DND-41 (cell line): ENCODE measurements around the gene ARHGAP26.

ENCODE experiments used
- ATAC-seq: fragments of 200-7000 bp; cut with Tn5 transposase; 3 replicates; pipeline ENCODE4 v1.9.1; 2021; ENCODE audit warnings: low read depth; ENCODE audit not compliant: insufficient read depth
- DNase-seq: peaks from one replicate; pipeline ENCODE4 v3.0.0-alpha.2; 2020
- H2AFZ ChIP-seq: 2 replicates; pipeline ENCODE4 v1.6.0; 2012; ENCODE audit warnings: low read depth, low read length
- H3K27ac ChIP-seq: 2 replicates; pipeline ENCODE4 v1.5.1; 2012; ENCODE audit warnings: low read length, inconsistent platforms
- H3K27me3 ChIP-seq: fragments of 200-600 bp; sonication (generic); 2 replicates; pipeline ENCODE4 v1.6.0; 2012; ENCODE audit warnings: low read length, mild to moderate bottlenecking, inconsistent platforms; ENCODE audit not compliant: insufficient read depth, poor library complexity
- H3K36me3 ChIP-seq: 2 replicates; pipeline ENCODE4 v1.5.1; 2012; ENCODE audit warnings: low read length, inconsistent platforms; ENCODE audit not compliant: insufficient read depth
- H3K4me1 ChIP-seq: 2 replicates; pipeline ENCODE4 v1.5.1; 2012; ENCODE audit warnings: mild to moderate bottlenecking, low read length; ENCODE audit not compliant: insufficient read depth
- H3K4me2 ChIP-seq: 2 replicates; pipeline ENCODE4 v1.6.0; 2012; ENCODE audit warnings: mild to moderate bottlenecking, moderate library complexity, low read length, inconsistent platforms; ENCODE audit not compliant: insufficient read depth
- H3K4me3 ChIP-seq, 2 experiments: fragments of 200-600 bp in 1 of 2; shearing (Covaris generic) in 1 of 2; 2 replicates each; pipeline ENCODE4 v1.5.1; 2012 to 2016; ENCODE audit warnings: inconsistent platforms in 2 of 2, low read length in 2 of 2, mild to moderate bottlenecking in 2 of 2, low read depth in 1 of 2, moderate library complexity in 1 of 2
- H3K79me2 ChIP-seq: 2 replicates; pipeline ENCODE4 v1.6.0; 2012; ENCODE audit warnings: low read length, inconsistent platforms; ENCODE audit not compliant: insufficient read depth
- H3K9ac ChIP-seq: 2 replicates; pipeline ENCODE4 v1.6.0; 2012; ENCODE audit warnings: low read depth, mild to moderate bottlenecking, inconsistent platforms, low read length, moderate library complexity
- H3K9me3 ChIP-seq: 2 replicates; pipeline ENCODE4 v1.5.1; 2012; ENCODE audit warnings: low read length, moderate library complexity, mild to moderate bottlenecking, inconsistent platforms; ENCODE audit not compliant: insufficient read depth, severe bottlenecking
- H4K20me1 ChIP-seq: 2 replicates; pipeline ENCODE4 v1.6.0; 2012; ENCODE audit warnings: low read length; ENCODE audit not compliant: insufficient read depth
- EZH2 ChIP-seq: IDR thresholded peaks from 3 replicates; pipeline ENCODE4 v1.6.1; 2012; ENCODE audit warnings: borderline replicate concordance, low read depth, mild to moderate bottlenecking, moderate library complexity, low read length, inconsistent platforms; ENCODE audit not compliant: severe bottlenecking
- TF ChIP-seq, protein P1 (sequence below): IDR thresholded peaks from 2 replicates; pipeline ENCODE4 v1.5.1; 2012; ENCODE audit warnings: borderline replicate concordance, low read length, moderate library complexity, mild to moderate bottlenecking; ENCODE audit not compliant: poor library complexity, severe bottlenecking; ENCODE audit errors: extremely low read depth

Gene ARHGAP26

DNA sequence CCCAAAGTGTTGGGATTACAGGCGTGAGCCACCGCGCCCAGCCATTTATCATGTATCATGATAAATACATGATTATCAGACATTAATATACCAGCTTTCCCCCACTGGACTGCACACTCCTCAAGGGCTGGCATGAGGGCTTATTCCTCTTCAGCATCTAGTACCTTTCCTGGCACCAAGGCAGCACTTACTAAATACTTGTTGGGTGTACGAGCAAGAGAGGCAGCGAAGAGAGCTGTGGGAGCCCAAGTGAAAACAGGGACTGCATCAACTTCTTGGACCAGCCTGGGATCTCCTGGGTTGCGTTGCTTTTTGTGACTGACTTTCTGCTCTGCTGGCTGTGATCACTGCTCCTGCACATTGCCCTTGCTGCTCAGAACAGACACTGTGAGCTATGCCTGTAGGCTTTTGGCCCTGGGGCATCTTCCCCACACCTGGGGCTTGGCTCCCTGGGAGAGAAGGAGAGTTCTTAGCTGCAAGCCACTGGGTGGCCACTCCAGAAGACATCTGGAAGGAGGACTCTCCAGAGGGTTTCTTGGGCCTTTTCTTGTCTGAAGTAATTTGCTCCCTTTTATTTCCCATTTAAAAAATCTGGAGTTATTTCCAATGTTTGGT lies 409.1 kb downstream of the ARHGAP26 start:
- TF ChIP-seq EZH2 = no peak
- TF ChIP-seq, protein P1, sequence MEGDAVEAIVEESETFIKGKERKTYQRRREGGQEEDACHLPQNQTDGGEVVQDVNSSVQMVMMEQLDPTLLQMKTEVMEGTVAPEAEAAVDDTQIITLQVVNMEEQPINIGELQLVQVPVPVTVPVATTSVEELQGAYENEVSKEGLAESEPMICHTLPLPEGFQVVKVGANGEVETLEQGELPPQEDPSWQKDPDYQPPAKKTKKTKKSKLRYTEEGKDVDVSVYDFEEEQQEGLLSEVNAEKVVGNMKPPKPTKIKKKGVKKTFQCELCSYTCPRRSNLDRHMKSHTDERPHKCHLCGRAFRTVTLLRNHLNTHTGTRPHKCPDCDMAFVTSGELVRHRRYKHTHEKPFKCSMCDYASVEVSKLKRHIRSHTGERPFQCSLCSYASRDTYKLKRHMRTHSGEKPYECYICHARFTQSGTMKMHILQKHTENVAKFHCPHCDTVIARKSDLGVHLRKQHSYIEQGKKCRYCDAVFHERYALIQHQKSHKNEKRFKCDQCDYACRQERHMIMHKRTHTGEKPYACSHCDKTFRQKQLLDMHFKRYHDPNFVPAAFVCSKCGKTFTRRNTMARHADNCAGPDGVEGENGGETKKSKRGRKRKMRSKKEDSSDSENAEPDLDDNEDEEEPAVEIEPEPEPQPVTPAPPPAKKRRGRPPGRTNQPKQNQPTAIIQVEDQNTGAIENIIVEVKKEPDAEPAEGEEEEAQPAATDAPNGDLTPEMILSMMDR = no peak
- no peaks in the 10 kb centered on the region for H3K27me3 ChIP-seq
- H3K27ac ChIP-seq = no peak overlapping the region
- no peaks in the 10 kb centered on the region for H4K20me1 ChIP-seq
- no peak overlapping the region for H2AFZ ChIP-seq
- H3K9me3 ChIP-seq = no peaks in the 10 kb centered on the region
- no peak overlapping the region for H3K9ac ChIP-seq
- no peak overlapping the region for H3K4me2 ChIP-seq
- ATAC-seq = no peak
- no peak overlapping the region for H3K4me3 ChIP-seq
- H3K79me2 ChIP-seq = no peaks in the 10 kb centered on the region
- H3K36me3 ChIP-seq = no peaks in the 10 kb centered on the region
- no peak for DNase-seq
- H3K4me1 ChIP-seq = no peaks in the 10 kb centered on the region

DNA sequence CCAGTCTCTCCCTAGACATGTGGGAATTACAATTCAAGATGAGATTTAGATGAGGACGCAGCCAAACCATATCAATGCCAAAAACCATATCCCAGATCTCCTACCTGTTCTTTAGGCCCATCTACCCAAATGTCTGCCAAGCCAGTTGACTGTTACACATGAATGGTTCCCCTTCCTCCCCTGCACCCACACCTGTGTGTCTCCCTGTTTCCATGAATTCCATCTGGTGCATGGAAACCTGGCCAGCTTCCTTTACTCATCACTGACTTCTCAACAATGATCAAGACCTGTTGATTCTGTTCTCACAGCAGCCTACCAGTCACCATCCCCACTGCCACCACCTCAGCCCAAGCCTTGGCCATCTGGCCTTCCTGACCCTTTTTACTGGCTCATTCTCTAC lies 410.6 kb downstream of the ARHGAP26 start:
- no peak for ATAC-seq
- no peak overlapping the region for H3K4me3 ChIP-seq
- no peak overlapping the region for H3K9ac ChIP-seq
- TF ChIP-seq, protein P1 = no peak
- TF ChIP-seq EZH2 = no peak
- no peaks in the 10 kb centered on the region for H3K4me1 ChIP-seq
- H4K20me1 ChIP-seq = no peaks in the 10 kb centered on the region
- no peak overlapping the region for H2AFZ ChIP-seq
- no peak for DNase-seq
- no peak overlapping the region for H3K27ac ChIP-seq
- no peaks in the 10 kb centered on the region for H3K9me3 ChIP-seq
- H3K4me2 ChIP-seq = no peak overlapping the region
- H3K79me2 ChIP-seq = no peaks in the 10 kb centered on the region
- no peaks in the 10 kb centered on the region for H3K36me3 ChIP-seq
- H3K27me3 ChIP-seq = no peaks in the 10 kb centered on the region

DNA sequence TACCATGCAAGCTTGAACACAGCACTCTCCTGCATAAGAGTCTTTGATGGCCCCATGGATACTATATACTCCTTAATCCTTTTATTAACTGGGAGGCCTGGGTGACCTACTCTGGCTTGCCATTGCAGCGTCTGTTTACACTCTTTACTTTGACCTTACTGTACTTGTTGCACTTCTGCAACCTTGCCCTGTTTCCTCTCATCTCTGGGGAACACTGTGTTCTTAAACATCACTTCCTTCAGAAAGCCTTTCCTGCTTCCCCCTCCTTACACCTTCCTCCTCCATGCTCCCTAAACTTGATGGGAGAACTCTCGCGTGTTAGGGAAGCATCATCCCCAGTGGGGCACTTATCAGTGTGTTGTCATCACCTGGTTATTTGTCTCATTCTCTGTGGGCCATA lies 411.0 kb downstream of the ARHGAP26 start:
- no peak overlapping the region for H3K9ac ChIP-seq
- H3K9me3 ChIP-seq = no peaks in the 10 kb centered on the region
- H2AFZ ChIP-seq = no peak overlapping the region
- TF ChIP-seq, protein P1 = no peak
- no peak overlapping the region for H3K4me2 ChIP-seq
- DNase-seq = no peak
- no peak overlapping the region for H3K4me3 ChIP-seq
- H3K36me3 ChIP-seq = no peaks in the 10 kb centered on the region
- H3K27me3 ChIP-seq = no peaks in the 10 kb centered on the region
- H3K4me1 ChIP-seq = no peaks in the 10 kb centered on the region
- H4K20me1 ChIP-seq = no peaks in the 10 kb centered on the region
- H3K27ac ChIP-seq = no peak overlapping the region
- no peak for ATAC-seq
- no peaks in the 10 kb centered on the region for H3K79me2 ChIP-seq

DNA sequence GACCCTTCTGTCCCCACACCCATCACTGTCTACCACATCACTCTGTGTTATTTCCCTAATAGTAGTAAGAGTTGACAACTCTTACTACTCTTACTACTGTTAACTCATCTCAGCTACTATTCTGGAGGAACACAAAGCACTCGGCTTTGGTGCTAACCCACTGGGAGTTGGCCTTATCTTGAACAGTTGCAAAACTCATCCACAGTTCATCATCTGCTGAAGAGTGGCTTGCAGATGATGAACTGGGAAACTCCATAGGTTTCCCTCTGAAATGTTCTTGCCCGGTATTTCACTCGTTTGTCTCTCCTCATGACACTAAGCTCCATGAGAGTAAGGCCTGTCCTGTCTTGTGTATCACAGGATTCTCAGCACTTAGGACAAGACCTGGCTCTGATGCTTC lies 411.9 kb downstream of the ARHGAP26 start:
- Histone ChIP-seq H3K27ac (no peak overlapping the region), H4K20me1 (no peaks in the 10 kb centered on the region)
- no peak for ATAC-seq

More for the DNA sequence above, 411.9 kb downstream of the ARHGAP26 start:
- H2AFZ ChIP-seq = no peak overlapping the region
- no peaks in the 10 kb centered on the region for H3K4me1 ChIP-seq
- TF ChIP-seq, protein P1 = no peak
- TF ChIP-seq EZH2 = no peak
- H3K9me3 ChIP-seq = no peaks in the 10 kb centered on the region
- H3K4me2 ChIP-seq = no peak overlapping the region
- H3K27me3 ChIP-seq = no peaks in the 10 kb centered on the region
- no peaks in the 10 kb centered on the region for H3K36me3 ChIP-seq
- H3K9ac ChIP-seq = no peak overlapping the region
- H3K4me3 ChIP-seq = no peak overlapping the region
- DNase-seq = no peak
- no peaks in the 10 kb centered on the region for H3K79me2 ChIP-seq
